ENCODE data around the gene TBXA2R.

TBXA2R gene

DNA sequence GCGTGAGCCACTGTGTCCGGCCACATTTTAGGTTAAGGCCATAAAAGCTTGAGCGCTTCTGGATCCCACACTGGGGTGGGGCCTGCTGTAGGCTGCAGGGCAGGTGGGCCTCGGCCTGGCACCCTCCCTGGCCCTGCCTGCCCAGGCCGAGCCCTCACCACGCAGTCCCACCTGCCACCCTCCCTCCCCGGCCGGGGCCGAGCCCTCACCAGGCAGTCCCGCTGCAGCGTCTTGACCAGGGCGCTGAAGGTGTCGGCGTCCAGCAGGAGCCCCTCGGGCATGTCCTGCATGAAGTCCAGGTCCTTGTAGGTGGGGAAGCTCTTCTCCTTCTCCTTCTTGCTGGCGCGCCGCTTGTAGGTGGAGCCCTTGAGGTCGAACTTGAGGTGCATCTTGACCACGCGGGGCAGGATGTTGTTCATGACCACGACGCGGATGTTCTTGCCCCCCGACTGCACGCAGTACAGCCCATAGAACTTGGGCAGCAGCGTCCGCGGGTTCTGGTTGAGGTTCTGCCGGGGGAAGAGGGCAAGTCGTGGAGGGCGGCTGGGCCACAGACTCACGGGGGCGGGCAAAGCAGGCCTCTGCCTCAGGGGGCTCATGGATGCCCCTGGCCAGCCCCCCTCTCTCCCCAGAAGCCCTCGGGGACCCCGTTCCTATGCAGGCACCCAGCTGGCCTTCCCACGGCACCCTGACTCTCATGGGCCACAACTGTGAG, 46.6 kb upstream of the TBXA2R start:
- no peaks in the 10 kb centered on the region for H3K27me3 ChIP-seq (ENCODE audit: insufficient read depth, low read depth)
- H3K79me2 ChIP-seq (ENCODE audit: insufficient read depth, low read depth) = no peaks in the 10 kb centered on the region
- TF ChIP-seq, protein P1, sequence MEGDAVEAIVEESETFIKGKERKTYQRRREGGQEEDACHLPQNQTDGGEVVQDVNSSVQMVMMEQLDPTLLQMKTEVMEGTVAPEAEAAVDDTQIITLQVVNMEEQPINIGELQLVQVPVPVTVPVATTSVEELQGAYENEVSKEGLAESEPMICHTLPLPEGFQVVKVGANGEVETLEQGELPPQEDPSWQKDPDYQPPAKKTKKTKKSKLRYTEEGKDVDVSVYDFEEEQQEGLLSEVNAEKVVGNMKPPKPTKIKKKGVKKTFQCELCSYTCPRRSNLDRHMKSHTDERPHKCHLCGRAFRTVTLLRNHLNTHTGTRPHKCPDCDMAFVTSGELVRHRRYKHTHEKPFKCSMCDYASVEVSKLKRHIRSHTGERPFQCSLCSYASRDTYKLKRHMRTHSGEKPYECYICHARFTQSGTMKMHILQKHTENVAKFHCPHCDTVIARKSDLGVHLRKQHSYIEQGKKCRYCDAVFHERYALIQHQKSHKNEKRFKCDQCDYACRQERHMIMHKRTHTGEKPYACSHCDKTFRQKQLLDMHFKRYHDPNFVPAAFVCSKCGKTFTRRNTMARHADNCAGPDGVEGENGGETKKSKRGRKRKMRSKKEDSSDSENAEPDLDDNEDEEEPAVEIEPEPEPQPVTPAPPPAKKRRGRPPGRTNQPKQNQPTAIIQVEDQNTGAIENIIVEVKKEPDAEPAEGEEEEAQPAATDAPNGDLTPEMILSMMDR (conservative IDR thresholded peaks at IDR 0.05; ENCODE audit: low read depth, low read length) = no peak
- no peak overlapping the region for H3K27ac ChIP-seq
- H3K4me2 ChIP-seq = no peak overlapping the region
- H3K36me3 ChIP-seq (ENCODE audit: insufficient read depth) = no peaks in the 10 kb centered on the region
- H2AFZ ChIP-seq (ENCODE audit: low read depth) = no peak overlapping the region
- no peak overlapping the region for H3K4me3 ChIP-seq (IDR thresholded peaks at IDR 0.05; ENCODE audit: insufficient read depth, low read depth, low read length)
- no peak overlapping the region for H3K9ac ChIP-seq
- H3K4me1 ChIP-seq (ENCODE audit: low read depth, poor library complexity, severe bottlenecking) = no peaks in the 10 kb centered on the region
- no peaks in the 10 kb centered on the region for H4K20me1 ChIP-seq (ENCODE audit: insufficient read depth)

DNA sequence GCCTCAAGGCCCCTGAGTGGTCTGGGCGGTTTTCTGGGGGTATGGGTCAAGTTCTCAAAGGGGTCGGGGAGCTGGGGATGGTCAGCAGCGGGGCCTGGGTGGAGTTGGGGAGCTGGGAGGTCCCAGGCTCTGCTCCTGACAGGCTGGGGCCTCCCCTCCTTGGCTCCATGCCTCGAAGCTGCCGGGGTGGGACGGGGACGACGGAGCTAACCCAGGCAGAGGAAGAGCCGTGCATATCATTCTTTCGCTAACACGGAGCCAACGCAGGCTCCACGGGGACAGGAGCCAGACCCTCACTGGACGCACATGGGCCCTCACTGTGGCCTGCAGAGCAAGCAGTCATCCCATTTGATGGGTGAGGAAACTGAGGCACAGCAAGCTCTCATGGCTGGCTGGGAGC, 45.7 kb upstream of the TBXA2R start:
- TF ChIP-seq, protein P1 (conservative IDR thresholded peaks at IDR 0.05; ENCODE audit: low read depth, low read length) = no peak
- Histone ChIP-seq H3K4me3 (IDR thresholded peaks at IDR 0.05; ENCODE audit: insufficient read depth, low read depth, low read length) (no peak overlapping the region), H3K27ac (no peak overlapping the region), H4K20me1 (ENCODE audit: insufficient read depth) (no peaks in the 10 kb centered on the region), H3K4me2 (no peak overlapping the region), H3K9ac (no peak overlapping the region), H3K27me3 (ENCODE audit: insufficient read depth, low read depth) (no peaks in the 10 kb centered on the region), H3K4me1 (ENCODE audit: low read depth, poor library complexity, severe bottlenecking) (no peaks in the 10 kb centered on the region), H3K79me2 (ENCODE audit: insufficient read depth, low read depth) (no peaks in the 10 kb centered on the region), H2AFZ (ENCODE audit: low read depth) (no peak overlapping the region), H3K36me3 (ENCODE audit: insufficient read depth) (no peaks in the 10 kb centered on the region)

- Histone ChIP-seq H3K79me2 (ENCODE audit: insufficient read depth, low read depth) (no peaks in the 10 kb centered on the region), H3K36me3 (ENCODE audit: insufficient read depth) (no peaks in the 10 kb centered on the region), H3K9ac (no peak overlapping the region), H3K4me3 (IDR thresholded peaks at IDR 0.05; ENCODE audit: insufficient read depth, low read depth, low read length) (no peak overlapping the region), H4K20me1 (ENCODE audit: insufficient read depth) (no peaks in the 10 kb centered on the region), H3K4me1 (ENCODE audit: low read depth, poor library complexity, severe bottlenecking) (no peaks in the 10 kb centered on the region), H3K4me2 (no peak overlapping the region), H3K27ac (no peak overlapping the region), H2AFZ (ENCODE audit: low read depth) (no peak overlapping the region), H3K27me3 (ENCODE audit: insufficient read depth, low read depth) (no peaks in the 10 kb centered on the region)
- TF ChIP-seq, protein P1 (conservative IDR thresholded peaks at IDR 0.05; ENCODE audit: low read depth, low read length) = no peak
These were observed 45.0 kb upstream of the TBXA2R start for GRCh38 chr19:3651684-3652083.

DNA sequence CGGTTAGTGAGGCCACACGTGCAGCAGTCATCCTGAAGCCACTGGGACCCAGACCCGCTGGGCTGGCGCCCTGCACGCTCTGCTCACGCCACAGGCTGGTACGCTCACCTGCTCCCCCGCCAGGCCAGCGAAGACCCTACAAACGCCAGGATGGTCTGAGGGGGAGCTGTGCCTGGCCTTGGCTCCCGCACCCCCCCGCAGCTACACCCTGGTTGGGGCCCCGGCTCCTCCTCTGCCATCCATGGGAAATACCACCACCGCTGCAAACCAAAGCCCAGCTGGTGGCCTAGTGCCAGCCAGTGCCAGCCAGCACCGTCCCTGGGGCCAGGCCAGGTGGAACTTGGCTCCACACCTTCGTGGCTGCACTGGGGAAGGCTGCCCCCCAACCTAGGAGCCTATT, 43.2 kb upstream of the TBXA2R start:
- Histone ChIP-seq H3K4me3 (IDR thresholded peaks at IDR 0.05; ENCODE audit: insufficient read depth, low read depth, low read length) (no peak overlapping the region), H3K36me3 (ENCODE audit: insufficient read depth) (no peaks in the 10 kb centered on the region), H2AFZ (ENCODE audit: low read depth) (no peak overlapping the region), H3K27me3 (ENCODE audit: insufficient read depth, low read depth) (no peaks in the 10 kb centered on the region), H3K9ac (no peak overlapping the region), H3K4me1 (ENCODE audit: low read depth, poor library complexity, severe bottlenecking) (no peaks in the 10 kb centered on the region), H3K27ac (no peak overlapping the region), H4K20me1 (ENCODE audit: insufficient read depth) (no peaks in the 10 kb centered on the region), H3K79me2 (ENCODE audit: insufficient read depth, low read depth) (no peaks in the 10 kb centered on the region), H3K4me2 (no peak overlapping the region)
- TF ChIP-seq, protein P1 (conservative IDR thresholded peaks at IDR 0.05; ENCODE audit: low read depth, low read length) = no peak

All from KMS-11 (cell line).